H1 (cell line): ENCODE measurements around the gene STXBP6. TPM values are rescaled to one million over a fixed set of nuclear protein-coding genes. Genes with fewer than 3 reads are reported as not detected.

ENCODE experiments used
- CTCF ChIA-PET: fragments of 300-600 bp; sonication (Branson Sonifier 250); formaldehyde crosslinking; loops from one replicate; lab custom pipeline; 2021; ENCODE audit not compliant: partially characterized antibody; lab: Charles Lee
- POLR2A ChIA-PET: fragments of 300-600 bp; sonication (Branson Sonifier 250); formaldehyde crosslinking; loops from one replicate; lab custom pipeline; 2021; ENCODE audit warnings: inconsistent platforms; ENCODE audit not compliant: partially characterized antibody; lab: Charles Lee
- DNase-seq, 2 experiments: peaks; one replicate each; pipeline versions ENCODE4 v3.0.0 to v3.0.0-alpha.2; 2010 to 2022; ENCODE audit warnings: low spot score in 2 of 2, low read depth in 1 of 2, mixed read lengths in 1 of 2
- FAIRE-seq: peaks from 2 replicates; lab custom pipeline; 2011; peaks lifted over from hg19 to GRCh38; lab: Jason Lieb, UNC
- H2AFZ ChIP-seq: 2 replicates; pipeline ENCODE4 v1.8.1; 2012; ENCODE audit warnings: low read length, inconsistent platforms
- H2AK5ac ChIP-seq: 2 replicates; pipeline ENCODE4 v1.6.1; 2013; ENCODE audit warnings: low read depth, low read length
- H2BK120ac ChIP-seq: replicated peaks from 2 replicates; pipeline ENCODE3; 2013; ENCODE audit warnings: low read depth, low read length, inconsistent platforms
- H2BK12ac ChIP-seq: 2 replicates; pipeline ENCODE4 v1.6.1; 2013; ENCODE audit warnings: low read depth, low read length
- H2BK15ac ChIP-seq: 2 replicates; pipeline ENCODE4 v1.6.1; 2013; ENCODE audit warnings: low read length
- H2BK20ac ChIP-seq: 2 replicates; pipeline ENCODE4 v1.6.1; 2013; ENCODE audit warnings: low read length
- H2BK5ac ChIP-seq: 2 replicates; pipeline ENCODE4 v1.6.1; 2013; ENCODE audit warnings: low read depth, low read length
- H3K14ac ChIP-seq: 2 replicates; pipeline ENCODE4 v1.6.1; 2013; ENCODE audit warnings: inconsistent platforms; ENCODE audit not compliant: insufficient read length
- H3K18ac ChIP-seq: 2 replicates; pipeline ENCODE4 v1.6.1; 2013; ENCODE audit warnings: low read length; ENCODE audit errors: extremely low read depth
- H3K23ac ChIP-seq: 2 replicates; pipeline ENCODE4 v1.6.1; 2013; ENCODE audit warnings: inconsistent platforms; ENCODE audit not compliant: insufficient read length
- H3K23me2 ChIP-seq: 2 replicates; pipeline ENCODE4 v1.6.1; 2013; ENCODE audit warnings: low read depth, low read length
- H3K27ac ChIP-seq: 2 replicates; pipeline ENCODE4 v1.6.1; 2011; ENCODE audit warnings: low read depth, low read length, inconsistent platforms
- H3K27me3 ChIP-seq, 4 experiments: replicated peaks in 1 of 4; 1 replicate in 1 of 4; 2 replicates in 3 of 4; pipeline versions ENCODE4 v1.6.1 to v1.8.1; 2011 to 2013; ENCODE audit warnings: low read length in 3 of 4, mild to moderate bottlenecking in 3 of 4, inconsistent platforms in 2 of 4, mixed read lengths in 2 of 4, moderate library complexity in 1 of 4; ENCODE audit not compliant: control insufficient read depth in 3 of 4, insufficient read depth in 3 of 4; ENCODE audit errors: extremely low read depth in 1 of 4
- H3K36me3 ChIP-seq, 4 experiments: 2 replicates each; pipeline versions ENCODE4 v1.6.1 to v1.8.1; 2011 to 2013; ENCODE audit warnings: mild to moderate bottlenecking in 4 of 4, low read length in 3 of 4, moderate library complexity in 2 of 4, control low read depth in 1 of 4, inconsistent platforms in 1 of 4; ENCODE audit not compliant: insufficient read depth in 4 of 4, control insufficient read depth in 2 of 4
- H3K4ac ChIP-seq: replicated peaks from 2 replicates; pipeline ENCODE3; 2013; ENCODE audit warnings: low read length, low read depth, mixed read lengths, inconsistent platforms; ENCODE audit not compliant: insufficient read length
- H3K4me1 ChIP-seq, 4 experiments: replicated peaks in 1 of 4; 1 replicate in 1 of 4; 2 replicates in 3 of 4; pipeline versions ENCODE4 v1.6.1 to v1.8.1; 2011 to 2013; ENCODE audit warnings: low read length in 3 of 4, inconsistent platforms in 2 of 4, mixed read lengths in 1 of 4; ENCODE audit not compliant: insufficient read depth in 4 of 4, control insufficient read depth in 3 of 4
- H3K4me2 ChIP-seq, 2 experiments: 2 replicates each; pipeline versions ENCODE4 v1.6.1 to v1.8.1; 2011 to 2013; ENCODE audit warnings: low read depth in 2 of 2, low read length in 2 of 2, control low read depth in 1 of 2, inconsistent platforms in 1 of 2, mild to moderate bottlenecking in 1 of 2; ENCODE audit not compliant: insufficient read depth in 1 of 2
- H3K4me3 ChIP-seq, 4 experiments: fragments of 200-600, 300-600 bp in 1 of 4; sonication (generic), shearing (Covaris generic), sonication (Bioruptor Twin) in 1 of 4; 2 replicates each; pipeline versions ENCODE4 v1.5.1 to v1.8.1; 2011 to 2016; ENCODE audit warnings: low read length in 4 of 4, low read depth in 3 of 4, control low read depth in 2 of 4, inconsistent platforms in 2 of 4, mild to moderate bottlenecking in 2 of 4, mixed read lengths in 1 of 4, moderate library complexity in 1 of 4; ENCODE audit not compliant: insufficient read depth in 2 of 4; ENCODE audit errors: extremely low read depth in 1 of 4
- H3K56ac ChIP-seq: replicated peaks from 2 replicates; pipeline ENCODE3; 2013; ENCODE audit warnings: low read depth, mild to moderate bottlenecking, mixed read lengths, low read length, inconsistent platforms; ENCODE audit not compliant: insufficient read length
- H3K79me1 ChIP-seq: 2 replicates; pipeline ENCODE4 v1.6.1; 2013; ENCODE audit warnings: low read depth, low read length, control low read depth
- H3K79me2 ChIP-seq, 2 experiments: 2 replicates each; pipeline versions ENCODE4 v1.6.1 to v1.8.1; 2012 to 2013; ENCODE audit warnings: low read length in 2 of 2, mild to moderate bottlenecking in 2 of 2, inconsistent platforms in 1 of 2; ENCODE audit not compliant: insufficient read depth in 2 of 2, control insufficient read depth in 1 of 2
- H3K9ac ChIP-seq, 4 experiments: replicated peaks in 1 of 4; 1 replicate in 1 of 4; 2 replicates in 3 of 4; pipeline versions ENCODE4 v1.6.1 to v1.8.1; 2011 to 2013; ENCODE audit warnings: low read depth in 3 of 4, low read length in 3 of 4, control low read depth in 2 of 4, mild to moderate bottlenecking in 2 of 4, moderate library complexity in 2 of 4, inconsistent platforms in 1 of 4; ENCODE audit errors: extremely low read depth in 1 of 4
- H3K9me3 ChIP-seq, 2 experiments: 2 replicates each; pipeline versions ENCODE4 v1.6.1 to v1.8.1; 2012 to 2013; ENCODE audit warnings: mild to moderate bottlenecking in 2 of 2, moderate library complexity in 2 of 2, control low read depth in 1 of 2, inconsistent platforms in 1 of 2, low read depth in 1 of 2, low read length in 1 of 2, mixed read lengths in 1 of 2; ENCODE audit not compliant: insufficient read depth in 2 of 2
- H4K20me1 ChIP-seq, 2 experiments: replicated peaks in 1 of 2; 2 replicates each; pipeline versions ENCODE3 to v1.8.1; 2011 to 2013; ENCODE audit warnings: inconsistent platforms in 2 of 2, low read length in 2 of 2, mild to moderate bottlenecking in 1 of 2; ENCODE audit not compliant: insufficient read depth in 2 of 2, control insufficient read depth in 1 of 2
- H4K5ac ChIP-seq: 2 replicates; pipeline ENCODE4 v1.6.1; 2013; ENCODE audit warnings: low read length, low read depth, mixed read lengths, inconsistent platforms; ENCODE audit not compliant: insufficient read length
- H4K8ac ChIP-seq: 2 replicates; pipeline ENCODE4 v1.8.0; 2013; ENCODE audit warnings: mild to moderate bottlenecking, moderate library complexity, low read length, inconsistent platforms; ENCODE audit not compliant: insufficient read depth; ENCODE audit errors: extremely low read depth
- H4K91ac ChIP-seq: replicated peaks from 2 replicates; pipeline ENCODE3; 2013; ENCODE audit warnings: low read length, mixed read lengths, inconsistent platforms; ENCODE audit not compliant: insufficient read length
- WGBS, 2 experiments: shearing (Covaris generic) in 1 of 2; methylation state at CpG; one replicate each; pipeline versions ENCODE4 v1.1.6 to v1.1.7; 2013 to 2015; ENCODE audit warnings: low lambda C conversion rate in 2 of 2, mixed read lengths in 2 of 2, inconsistent platforms in 1 of 2, low coverage in 1 of 2, missing lambda C conversion rate in 1 of 2; ENCODE audit not compliant: insufficient replicate concordance in 2 of 2, insufficient coverage in 1 of 2, insufficient read length in 1 of 2; ENCODE audit errors: extremely low coverage in 1 of 2, missing lambda C conversion rate in 1 of 2; 5-methylcytosine and 5-hydroxymethylcytosine counted together
- polyA plus RNA-seq, 7 experiments: library from polyadenylated mRNA; depleted of rRNA in 3 of 7; stranded (reverse) in 5 of 7; unstranded in 2 of 7; fragments of >200 nt in 5 of 7; fragments of 200-250 nt in 2 of 7; gene quantifications; 1 replicate in 5 of 7; 2 replicates in 1 of 7; 4 replicates in 1 of 7; pipeline versions ENCODE4 v1.2.1 to v1.2.3, GENCODE V29; 2011 to 2013; ENCODE audit warnings: missing spikeins in 2 of 7, mixed read lengths in 2 of 7
- total RNA-seq: library from RNA; stranded (reverse); fragmentation: NEBNext Ultra II Directional; extraction: Animal tissue kit (Norgen Biotek cat#: 25700); gene quantifications from 2 replicates; pipeline ENCODE4 v1.2.1, GENCODE V29; 2021

The STXBP6 gene
- total and polyA plus RNA-seq, 2 of the 8 experiments (the other 6 are each of a cell fraction or from before 2014, with no cell fraction given) = 9.4 to 18.1 TPM

- 92% methylated on average over 5 of the region's 5 CpGs; no CpG with 5 or more reads in 1 of the 2 experiments for WGBS, 2 experiments
- H3K27ac ChIP-seq = no peak overlapping the region
- H3K4me3 ChIP-seq = no peak overlapping the region
- H3K4ac ChIP-seq = no peak overlapping the region
- no peak overlapping the region for H2BK12ac ChIP-seq
- no peak overlapping the region for H2BK120ac ChIP-seq
- H2BK15ac ChIP-seq = no peak overlapping the region
- peaks cover 0 to 2% of the 10 kb centered on the region in 2 experiments for H4K20me1 ChIP-seq
- H3K23ac ChIP-seq = no peak overlapping the region
- no peak overlapping the region for H3K4me2 ChIP-seq
- no peak overlapping the region for H2BK5ac ChIP-seq
- no peak overlapping the region for H4K8ac ChIP-seq
- H3K79me1 ChIP-seq = no peaks in the 10 kb centered on the region
- H3K79me2 ChIP-seq = no peaks in the 10 kb centered on the region
- H4K5ac ChIP-seq = no peak overlapping the region
- H3K18ac ChIP-seq = no peak overlapping the region
- FAIRE-seq = no peak
- H3K56ac ChIP-seq = no peak overlapping the region
- no peak overlapping the region for H4K91ac ChIP-seq
- no peak overlapping the region for H2BK20ac ChIP-seq
- no peak overlapping the region for H3K14ac ChIP-seq
- no peaks in the 10 kb centered on the region for H3K9me3 ChIP-seq
- no peak for DNase-seq
- H2AFZ ChIP-seq = no peak overlapping the region
- POLR2A ChIA-PET = no interaction called here
- no peak overlapping the region for H3K9ac ChIP-seq
- no peaks in the 10 kb centered on the region for H3K36me3 ChIP-seq
- no peaks in the 10 kb centered on the region for H3K27me3 ChIP-seq
- no peak overlapping the region for H2AK5ac ChIP-seq
- H3K23me2 ChIP-seq = no peaks in the 10 kb centered on the region
- CTCF ChIA-PET = interaction anchor here (4.2 kb wide), 1 partner anchor 20 kb away, joined by 21 read pairs; no protein-coding TSS in a partner anchor
- no peaks in the 10 kb centered on the region for H3K4me1 ChIP-seq
Measured at GRCh38 chr14:24826390-24826789, 223.6 kb downstream of the STXBP6 start.
